HepG2 (cell line): ENCODE results near the gene CTSZ. TPM values are rescaled to one million over a fixed set of nuclear protein-coding genes. Genes with fewer than 3 reads are reported as not detected.

Source experiments
- ATAC-seq: fragments of 200-7000 bp; cut with Tn5 transposase; 3 replicates; pipeline ENCODE4 v1.9.1; 2020; ENCODE audit warnings: mild to moderate bottlenecking, moderate library complexity
- BruUV-seq: library from RNA; stranded (reverse); fragments of 400-500 nt; replicated peaks from 2 replicates; lab custom pipeline; 2021; lab: Mats Ljungman, UMichigan
- CTCF ChIA-PET: fragments of 300-600 bp; formaldehyde crosslinking; extraction: SDS; loops from one replicate; lab custom pipeline; 2021; ENCODE audit warnings: low total read pairs, inconsistent platforms, low intra/inter-chr PET ratio; lab: Yijun Ruan, JAX
- POLR2A ChIA-PET: fragments of 350-600 bp; sonication (Branson Sonifier 250); formaldehyde crosslinking; loops from one replicate; lab custom pipeline; 2020; ENCODE audit warnings: antibody characterized with exemption, inconsistent platforms; lab: Yijun Ruan, JAX
- DNase-seq: peaks from one replicate; pipeline ENCODE4 v3.0.0-alpha.2; 2015; ENCODE audit warnings: low spot score
- FAIRE-seq: peaks from 3 replicates; lab custom pipeline; 2011; peaks lifted over from hg19 to GRCh38; lab: Jason Lieb, UNC
- H2AFZ ChIP-seq: one replicate; pipeline ENCODE4 v1.6.1; 2011; ENCODE audit warnings: low read length, inconsistent platforms
- H3K27ac ChIP-seq: fragments of 300-600 bp; 3 replicates; pipeline ENCODE4 v1.8.0; 2011; ENCODE audit warnings: mixed run types, mild to moderate bottlenecking, mixed read lengths, low read length, inconsistent platforms; ENCODE audit not compliant: insufficient read depth; ENCODE audit errors: extremely low read length
- H3K27me3 ChIP-seq, 2 experiments: fragments of 200-600 bp in 1 of 2; 2 replicates in 1 of 2; 3 replicates in 1 of 2; pipeline versions ENCODE4 v1.6.0 to v1.8.0; 2011; ENCODE audit warnings: low read length in 2 of 2, mild to moderate bottlenecking in 2 of 2, moderate library complexity in 2 of 2, inconsistent platforms in 1 of 2; ENCODE audit not compliant: insufficient read depth in 2 of 2, control insufficient read depth in 1 of 2
- H3K36me3 ChIP-seq, 2 experiments: fragments of 200-600 bp in 1 of 2; replicated peaks in 1 of 2; 2 replicates in 1 of 2; 3 replicates in 1 of 2; pipeline versions ENCODE4 v1.5.1 to v1.8.0; 2011; ENCODE audit warnings: low read length in 2 of 2, inconsistent platforms in 1 of 2; ENCODE audit not compliant: insufficient read depth in 2 of 2, control insufficient read depth in 1 of 2
- H3K4me1 ChIP-seq: 2 replicates; pipeline ENCODE4 v1.5.1; 2012; ENCODE audit warnings: low read length, inconsistent platforms; ENCODE audit not compliant: insufficient read depth
- H3K4me2 ChIP-seq: 2 replicates; pipeline ENCODE4 v1.6.0; 2011; ENCODE audit warnings: low read depth, low read length, inconsistent platforms
- H3K4me3 ChIP-seq, 3 experiments: fragments of 200-600 bp in 1 of 3; sonication (generic), shearing (Covaris generic) in 1 of 3; replicated peaks in 1 of 3; 2 replicates each; pipeline ENCODE4 v1.5.1; 2011 to 2016; ENCODE audit warnings: low read length in 3 of 3, inconsistent platforms in 2 of 3, low read depth in 2 of 3, mild to moderate bottlenecking in 2 of 3, control low read depth in 1 of 3, mixed read lengths in 1 of 3; ENCODE audit not compliant: insufficient read depth in 1 of 3
- H3K79me2 ChIP-seq: one replicate; pipeline ENCODE4 v1.6.1; 2011; ENCODE audit warnings: low read length, inconsistent platforms; ENCODE audit not compliant: insufficient read depth
- H3K9ac ChIP-seq: 2 replicates; pipeline ENCODE4 v1.6.0; 2011; ENCODE audit warnings: mild to moderate bottlenecking, low read depth, low read length, inconsistent platforms; ENCODE audit not compliant: insufficient read depth
- H3K9me3 ChIP-seq: 2 replicates; pipeline ENCODE4 v1.5.1; 2012; ENCODE audit warnings: mild to moderate bottlenecking, low read length
- H4K20me1 ChIP-seq: 2 replicates; pipeline ENCODE4 v1.6.0; 2011; ENCODE audit warnings: inconsistent platforms, mild to moderate bottlenecking, low read length, moderate library complexity; ENCODE audit not compliant: insufficient read depth
- AHR ChIP-seq: IDR thresholded peaks from 2 replicates; pipeline ENCODE4 v1.6.1; 2018; ENCODE audit warnings: missing genetic modification reagents, missing compliant biosample characterization
- ATF2 ChIP-seq: sonication (generic); formaldehyde crosslinking; IDR thresholded peaks from 2 replicates; pipeline ENCODE4 v1.4.0; 2020; ENCODE audit warnings: missing genetic modification reagents
- CCDC6 ChIP-seq: sonication (generic); formaldehyde crosslinking; IDR thresholded peaks from 2 replicates; pipeline ENCODE4 v1.8.1; 2022; ENCODE audit warnings: mild to moderate bottlenecking, missing genetic modification reagents, moderate library complexity
- CREM ChIP-seq, 2 experiments: sonication (generic) in 1 of 2; formaldehyde crosslinking in 1 of 2; IDR thresholded peaks; 2 replicates each; pipeline versions ENCODE4 v1.4.0 to v1.6.1; 2016 to 2020; ENCODE audit warnings: antibody characterized with exemption in 1 of 2, mild to moderate bottlenecking in 1 of 2, missing genetic modification reagents in 1 of 2
- FUBP1 ChIP-seq: sonication (generic); formaldehyde crosslinking; IDR thresholded peaks from 2 replicates; pipeline ENCODE4 v1.5.1; 2020; ENCODE audit warnings: missing genetic modification reagents, mild to moderate bottlenecking, borderline replicate concordance
- HINFP ChIP-seq: sonication (generic); formaldehyde crosslinking; IDR thresholded peaks from 2 replicates; pipeline ENCODE4 v1.4.0; 2020; ENCODE audit warnings: low read depth, mild to moderate bottlenecking, missing genetic modification reagents
- HNRNPL ChIP-seq: fragments of 200-400 bp; formaldehyde crosslinking; IDR thresholded peaks from 2 replicates; pipeline ENCODE4 v1.6.1; 2017; ENCODE audit warnings: mild to moderate bottlenecking, low read depth, low read length
- IRX3 ChIP-seq: sonication (generic); formaldehyde crosslinking; IDR thresholded peaks from 2 replicates; pipeline ENCODE4 v1.8.1; 2023; ENCODE audit warnings: mild to moderate bottlenecking, low read depth, missing genetic modification reagents, borderline replicate concordance
- ISX ChIP-seq: sonication (generic); formaldehyde crosslinking; conservative IDR thresholded peaks from 2 replicates; pipeline ENCODE4 v1.5.0; 2020; ENCODE audit warnings: missing genetic modification reagents
- KDM6A ChIP-seq: IDR thresholded peaks from 2 replicates; pipeline ENCODE4 v1.6.1; 2016; ENCODE audit warnings: low read depth
- MAFG ChIP-seq: sonication (generic); formaldehyde crosslinking; IDR thresholded peaks from 2 replicates; pipeline ENCODE4 v1.5.1; 2020; ENCODE audit warnings: mild to moderate bottlenecking, missing genetic modification reagents
- MTA3 ChIP-seq: sonication (generic); formaldehyde crosslinking; IDR thresholded peaks from 2 replicates; pipeline ENCODE4 v1.4.0; 2020; ENCODE audit warnings: missing genetic modification reagents
- NKX3-1 ChIP-seq: sonication (generic); formaldehyde crosslinking; IDR thresholded peaks from 2 replicates; pipeline ENCODE4 v1.5.0; 2020; ENCODE audit warnings: missing genetic modification reagents
- POGZ ChIP-seq: sonication (generic); formaldehyde crosslinking; IDR thresholded peaks from 2 replicates; pipeline ENCODE4 v1.4.0; 2020; ENCODE audit warnings: mild to moderate bottlenecking, missing genetic modification reagents
- TBP ChIP-seq: sonication (generic); formaldehyde crosslinking; IDR thresholded peaks from 2 replicates; pipeline ENCODE4 v1.5.0; 2020; ENCODE audit warnings: missing genetic modification reagents
- THYN1 ChIP-seq: sonication (generic); formaldehyde crosslinking; IDR thresholded peaks from 2 replicates; pipeline ENCODE4 v1.8.1; 2023; ENCODE audit warnings: low read depth, mild to moderate bottlenecking, moderate library complexity, missing genetic modification reagents, borderline replicate concordance
- ZNF333 ChIP-seq: sonication (generic); formaldehyde crosslinking; IDR thresholded peaks from 2 replicates; pipeline ENCODE4 v1.4.0; 2020; ENCODE audit warnings: mild to moderate bottlenecking, missing genetic modification reagents, borderline replicate concordance
- ZNF451 ChIP-seq: sonication (generic); formaldehyde crosslinking; IDR thresholded peaks from 2 replicates; pipeline ENCODE4 v1.5.0; 2020; ENCODE audit warnings: mild to moderate bottlenecking, missing genetic modification reagents
- ZNF501 ChIP-seq: sonication (generic); formaldehyde crosslinking; IDR thresholded peaks from 2 replicates; pipeline ENCODE4 v1.5.1; 2020; ENCODE audit warnings: mild to moderate bottlenecking, moderate library complexity, missing genetic modification reagents
- ZNF720 ChIP-seq: sonication (generic); formaldehyde crosslinking; IDR thresholded peaks from 2 replicates; pipeline ENCODE4 v1.4.0; 2020; ENCODE audit warnings: missing genetic modification reagents
- WGBS: methylation state at CpG from one replicate; pipeline ENCODE4 v1.1.6; 2017; ENCODE audit warnings: low lambda C conversion rate; 5-methylcytosine and 5-hydroxymethylcytosine counted together
- in situ Hi-C: cut with HindIII; loops from 2 replicates; pipeline ENCODE4 v1.10.0; 2017; ENCODE audit warnings: low pct_unique_long_range_greater_than_20kb; ENCODE audit not compliant: extremely low pct_ligation_motif_present
- intact Hi-C: fragments of 100-400 bp; cut with micrococcal nuclease; formaldehyde crosslinking; loops from one replicate; pipeline ENCODE4 v1.10.0; 2022; ENCODE audit not compliant: unreplicated experiment
- polyA plus RNA-seq, 8 experiments: library from polyadenylated mRNA; depleted of rRNA in 3 of 8; stranded (reverse) in 7 of 8; unstranded in 1 of 8; fragments of >200 nt; fragmentation: Illumina TruSeq in 4 of 8; extraction: Trizol in 4 of 8; gene quantifications; 2 replicates each; pipeline versions ENCODE4 v1.2.1 to v1.2.3, GENCODE V29; 2011 to 2016; ENCODE audit warnings: low read depth in 4 of 8, missing spikeins in 1 of 8, mixed read lengths in 1 of 8; ENCODE audit not compliant: insufficient read depth in 1 of 8
- total RNA-seq, 5 experiments: library from RNA; depleted of rRNA; stranded (reverse); fragments of >200 nt; fragmentation: Illumina TruSeq; extraction: Trizol; gene quantifications; 2 replicates each; pipeline ENCODE4 v1.2.3, GENCODE V29; 2016; ENCODE audit warnings: low read depth in 1 of 5

Gene CTSZ
- total and polyA plus RNA-seq, 2 of the 13 experiments (the other 11 are each of a cell fraction or from before 2014, with no cell fraction given) = 0.33 TPM; not detected in 1

DNA sequence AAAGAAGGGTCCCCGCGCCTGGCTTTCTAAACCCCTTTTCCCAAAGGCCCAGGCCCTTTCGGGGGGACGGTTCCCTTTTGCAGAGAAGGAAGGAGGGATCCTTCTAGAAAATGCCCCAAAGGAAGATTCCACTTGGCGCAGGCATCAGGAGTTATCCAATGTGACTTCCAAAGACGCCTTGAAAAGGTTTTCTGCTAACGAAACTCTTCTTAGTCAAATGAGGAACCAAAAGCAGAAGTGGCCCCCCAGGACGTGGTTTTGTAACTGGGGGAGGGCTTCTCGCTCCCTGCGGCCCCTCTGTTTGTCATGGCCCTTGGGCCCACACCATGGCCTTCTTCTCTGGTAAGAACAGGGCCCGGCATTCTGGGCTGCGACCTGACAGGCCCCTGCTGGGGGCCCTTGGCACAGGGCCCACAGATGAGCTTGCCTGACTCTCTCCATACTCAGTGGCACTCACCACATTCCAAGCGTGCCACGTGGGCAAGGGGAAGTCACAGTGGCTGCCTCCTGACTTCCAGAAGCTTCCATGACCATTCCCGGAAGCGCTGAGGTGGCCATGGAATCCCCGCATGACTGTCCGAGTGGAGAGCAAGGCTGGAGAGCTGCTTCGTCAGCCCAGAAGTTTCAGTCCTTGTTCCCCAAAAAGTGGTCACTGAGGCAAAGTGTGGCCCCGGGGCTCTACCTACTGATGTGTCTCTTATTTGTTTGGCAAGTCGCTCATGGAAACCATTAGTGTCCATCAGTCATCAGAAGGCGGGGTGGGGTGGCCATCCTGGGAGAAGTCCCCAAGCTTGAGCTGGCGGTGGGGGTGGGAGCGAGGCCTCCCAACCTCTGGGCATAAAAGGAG is 834 bp upstream of the CTSZ start:
- FAIRE-seq (no peak), DNase-seq (no peak), ATAC-seq (no peak)
- Histone ChIP-seq H2AFZ (no peak overlapping the region), H3K4me2 (no peak overlapping the region), H3K9me3 (no peaks in the 10 kb centered on the region), H3K9ac (no peak overlapping the region), H3K27me3 (peaks cover 0 to 14% of the 10 kb centered on the region in 2 experiments; a peak in 2 of 5 replicates), H3K4me3 (no peak overlapping the region), H3K79me2 (peaks cover 3% of the 10 kb centered on the region), H3K4me1 (peaks cover 93% of the 10 kb centered on the region), H3K27ac (no peak overlapping the region), H3K36me3 (no peaks in the 10 kb centered on the region), H4K20me1 (no peaks in the 10 kb centered on the region)
- BruUV-seq = no TSS peak
- ChIA-PET POLR2A (interaction anchor here (3.9 kb wide), 1 partner anchor 24 kb away, joined by 19 read pairs; the partner anchor contains the start of gene ATP5F1E), CTCF (no interaction called here)
- WGBS = 86% methylated on average over 24 of the region's 24 CpGs
- intact Hi-C loops = no loop called here
- in situ Hi-C loops = no loop called here
- TF ChIP-seq ZNF720 = no peak
- no peak for TF ChIP-seq THYN1 (CRISPR knock-in tag)
- TF ChIP-seq AHR (CRISPR knock-in tag) = no peak
- no peak for TF ChIP-seq ATF2 (CRISPR knock-in tag)
- TF ChIP-seq MAFG (CRISPR knock-in tag) = 0 out of 2 replicates have a peak, but pooled peaks have one; percentile 6
- TF ChIP-seq ZNF451 = no peak
- no peak for TF ChIP-seq HINFP (CRISPR knock-in tag)
- TF ChIP-seq FUBP1 (CRISPR knock-in tag) = no peak
- TF ChIP-seq HNRNPL = peak; percentile 77; the same call in 1 of the 2 replicates
- no peak for TF ChIP-seq NKX3-1 (CRISPR knock-in tag)
- TF ChIP-seq MTA3 (CRISPR knock-in tag) = no peak
- no peak for TF ChIP-seq IRX3
- no peak for TF ChIP-seq CREM (IDR thresholded peaks at IDR 0.05)
- no peak for TF ChIP-seq CREM (CRISPR knock-in tag; IDR thresholded peaks at IDR 0.05)
- TF ChIP-seq ISX (CRISPR knock-in tag) = no peak
- no peak for TF ChIP-seq TBP
- no peak for TF ChIP-seq ZNF501 (CRISPR knock-in tag)
- no peak for TF ChIP-seq ZNF333 (CRISPR knock-in tag)
- TF ChIP-seq CCDC6 (CRISPR knock-in tag) = no peak
- no peak for TF ChIP-seq POGZ (CRISPR knock-in tag)
- TF ChIP-seq KDM6A (CRISPR knock-in tag) = no peak
